22Rv1 (cell line): Measurements from ENCODE around the gene PHYKPL.
"Not testable (repeated sequence)": the region's sequence is repeated elsewhere in the genome, so short reads cannot be mapped to it uniquely, and the experiment has no call there.

Source experiments
- H3K27ac ChIP-seq: fragments of 450-650 bp; 2 replicates; pipeline ENCODE4 v1.5.1; 2017
- CTCF ChIP-seq: fragments of 450-650 bp; IDR thresholded peaks from 2 replicates; pipeline ENCODE4 v1.5.1; 2017; ENCODE audit warnings: mild to moderate bottlenecking
- ZFX ChIP-seq: fragments of 450-650 bp; IDR thresholded peaks from 2 replicates; pipeline ENCODE4 v1.6.1; 2017; ENCODE audit warnings: antibody characterized with exemption, borderline replicate concordance

Gene PHYKPL

GRCh38 chr5:178232920-178233429, 373 bp upstream of the PHYKPL start:
- peak overlapping the region; percentile 88 for H3K27ac ChIP-seq
- TF ChIP-seq CTCF (no peak), ZFX (no peak)

- no peak for TF ChIP-seq ZFX
- TF ChIP-seq CTCF, result no peak
- H3K27ac ChIP-seq, result peak overlapping the region; percentile 88
Observed at GRCh38 chr5:178231539-178232123, 971 bp downstream of the PHYKPL start.

GRCh38 chr5:178230879-178231538, 1.6 kb downstream of the PHYKPL start:
- peak overlapping the region; percentile 88 for H3K27ac ChIP-seq
- TF ChIP-seq ZFX (no peak), CTCF (no peak)

- no peak for TF ChIP-seq CTCF
- no peak for TF ChIP-seq ZFX
Observed at GRCh38 chr5:178229861-178230260, 2.7 kb downstream of the PHYKPL start.

GRCh38 chr5:178229111-178229510, 3.5 kb downstream of the PHYKPL start:
- H3K27ac ChIP-seq, result not testable (repeated sequence)

More at GRCh38 chr5:178229861-178230260, 2.7 kb downstream of the PHYKPL start:
- no peak overlapping the region for H3K27ac ChIP-seq

GRCh38 chr5:178228609-178229008, 4.0 kb downstream of the PHYKPL start:
- TF ChIP-seq CTCF (no peak), ZFX (no peak)
- no peak overlapping the region for H3K27ac ChIP-seq

- no peak overlapping the region for H3K27ac ChIP-seq
- TF ChIP-seq ZFX (no peak), CTCF (no peak)
Observed at GRCh38 chr5:178227929-178228328, 4.7 kb downstream of the PHYKPL start.
